ENCODE data around the gene ZNF35.

Gene ZNF35

GRCh38 chr3:44682182-44682896 lies 33.8 kb downstream of the ZNF35 start:
- DNase-seq (ENCODE audit: low read depth in 2 of 2, low spot score in 1 of 2) = no peak

DNA sequence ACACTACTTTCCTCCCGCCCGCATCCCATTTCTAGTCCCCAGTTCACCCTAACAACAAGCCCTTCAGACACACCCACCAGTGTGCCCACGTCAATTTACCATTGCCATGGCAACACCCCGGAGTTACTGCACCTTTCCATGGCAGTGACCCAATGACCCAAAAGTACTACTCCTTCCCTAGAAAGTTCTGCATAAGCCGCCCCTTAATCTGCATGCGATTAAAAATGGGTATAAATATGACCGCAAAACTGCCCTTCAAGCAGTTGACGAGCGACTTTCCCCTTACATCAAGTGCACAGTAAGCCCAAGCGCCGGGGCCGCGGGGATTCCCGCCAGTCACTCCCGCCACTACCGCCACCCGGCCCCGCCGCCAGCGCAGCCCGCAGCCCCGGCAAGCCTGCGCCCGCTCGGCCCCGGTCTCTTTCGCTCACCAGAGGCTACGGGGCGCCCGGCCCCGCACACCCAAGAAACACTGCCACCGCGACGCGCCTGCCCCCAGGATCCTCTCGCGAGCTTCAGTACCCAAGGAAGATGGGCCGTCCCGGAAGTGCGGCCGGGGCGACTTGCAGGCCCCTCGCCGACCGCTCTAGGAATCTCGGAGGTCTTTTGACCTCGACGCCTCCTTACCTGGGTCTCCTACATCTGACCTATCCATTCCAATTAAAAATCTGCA lies 36.7 kb downstream of the ZNF35 start:
- DNase-seq (ENCODE audit: low read depth in 2 of 2, low spot score in 1 of 2) = no peak

DNA sequence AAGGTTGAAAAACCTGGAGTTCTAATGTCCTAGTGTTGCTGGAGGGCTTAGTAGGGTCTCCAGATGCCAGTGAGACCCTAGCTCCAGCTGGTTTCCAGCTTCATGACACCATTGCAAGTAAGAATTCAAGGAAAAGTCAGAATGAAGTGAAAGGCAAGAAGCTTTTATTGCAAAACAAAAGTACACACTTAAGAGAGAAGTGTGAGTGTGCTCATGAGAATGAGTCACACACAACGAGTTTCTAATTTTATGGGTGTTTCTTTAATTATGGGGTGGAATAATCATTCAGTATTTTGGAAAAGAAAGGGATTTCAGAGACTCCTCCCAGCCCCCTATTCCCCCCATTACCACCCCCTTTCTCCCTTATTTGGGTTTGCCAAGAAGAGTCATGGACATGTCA lies 39.4 kb downstream of the ZNF35 start:
- no peak for DNase-seq (ENCODE audit: low read depth in 2 of 2, low spot score in 1 of 2)
